Measurements from ENCODE around the gene EPN2. TPM values are rescaled to one million over a fixed set of nuclear protein-coding genes. Genes with fewer than 3 reads are reported as not detected.

The EPN2 gene
- total RNA-seq, 6 donors from 2014 or later = 26.3 to 64.5 (median 47.9) TPM

DNA sequence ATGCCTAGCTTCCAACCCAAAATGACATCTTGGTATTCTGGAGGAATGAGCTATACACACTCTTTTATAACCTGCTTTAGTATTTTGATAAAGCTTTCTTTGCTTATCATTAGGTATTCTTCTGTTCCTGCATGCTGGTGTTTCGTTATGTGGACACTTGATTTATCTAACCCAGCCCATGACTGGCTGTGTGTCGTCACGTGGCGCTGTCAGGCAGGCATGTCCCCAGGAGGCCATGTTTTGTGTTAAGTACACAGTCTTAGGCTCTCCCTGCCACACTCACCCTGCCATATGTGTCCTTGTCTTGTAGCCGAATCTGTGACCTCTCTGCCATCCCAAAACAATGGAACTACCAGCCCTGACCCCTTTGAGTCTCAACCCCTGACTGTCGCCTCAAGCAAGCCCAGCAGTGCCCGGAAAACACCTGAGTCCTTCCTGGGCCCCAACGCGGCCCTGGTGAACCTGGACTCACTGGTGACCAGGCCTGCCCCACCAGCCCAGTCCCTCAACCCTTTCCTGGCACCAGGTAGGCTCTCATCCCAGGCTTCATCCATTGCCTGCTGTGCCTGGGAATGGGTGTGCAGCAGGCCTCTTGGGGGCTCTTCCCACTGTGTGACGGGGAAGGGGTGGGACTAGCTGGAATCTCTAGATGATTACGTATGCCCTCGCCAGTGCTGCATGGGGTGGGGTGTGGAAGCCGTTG lies 94.5 kb downstream of the EPN2 start:
- Histone ChIP-seq H3K27ac (no peak overlapping the region), H3K9me3 (no peaks in the 10 kb centered on the region), H3K36me3 (peaks cover 0 to 33% (median 7%) of the 10 kb centered on the region in 4 donors), H3K27me3 (no peaks in the 10 kb centered on the region), H3K4me3 (no peak overlapping the region), H3K4me1 (peaks cover 0 to 2% (median 0%) of the 10 kb centered on the region in 4 donors)
- ATAC-seq (ENCODE audit: low FRiP score in 2 of 2) = no peak
- TF ChIP-seq POLR2AphosphoS5 (IDR thresholded peaks at IDR 0.05) = no peak
- TF ChIP-seq, protein P1, sequence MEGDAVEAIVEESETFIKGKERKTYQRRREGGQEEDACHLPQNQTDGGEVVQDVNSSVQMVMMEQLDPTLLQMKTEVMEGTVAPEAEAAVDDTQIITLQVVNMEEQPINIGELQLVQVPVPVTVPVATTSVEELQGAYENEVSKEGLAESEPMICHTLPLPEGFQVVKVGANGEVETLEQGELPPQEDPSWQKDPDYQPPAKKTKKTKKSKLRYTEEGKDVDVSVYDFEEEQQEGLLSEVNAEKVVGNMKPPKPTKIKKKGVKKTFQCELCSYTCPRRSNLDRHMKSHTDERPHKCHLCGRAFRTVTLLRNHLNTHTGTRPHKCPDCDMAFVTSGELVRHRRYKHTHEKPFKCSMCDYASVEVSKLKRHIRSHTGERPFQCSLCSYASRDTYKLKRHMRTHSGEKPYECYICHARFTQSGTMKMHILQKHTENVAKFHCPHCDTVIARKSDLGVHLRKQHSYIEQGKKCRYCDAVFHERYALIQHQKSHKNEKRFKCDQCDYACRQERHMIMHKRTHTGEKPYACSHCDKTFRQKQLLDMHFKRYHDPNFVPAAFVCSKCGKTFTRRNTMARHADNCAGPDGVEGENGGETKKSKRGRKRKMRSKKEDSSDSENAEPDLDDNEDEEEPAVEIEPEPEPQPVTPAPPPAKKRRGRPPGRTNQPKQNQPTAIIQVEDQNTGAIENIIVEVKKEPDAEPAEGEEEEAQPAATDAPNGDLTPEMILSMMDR (IDR thresholded peaks at IDR 0.05) = no peak
- TF ChIP-seq POLR2A (IDR thresholded peaks at IDR 0.05) = no peak
- no peak for TF ChIP-seq EP300 (IDR thresholded peaks at IDR 0.05)
- WGBS, 2 donors = 85 to 97% methylated on average over 10 to 13 of the region's 13 CpGs
- no peak for DNase-seq

DNA sequence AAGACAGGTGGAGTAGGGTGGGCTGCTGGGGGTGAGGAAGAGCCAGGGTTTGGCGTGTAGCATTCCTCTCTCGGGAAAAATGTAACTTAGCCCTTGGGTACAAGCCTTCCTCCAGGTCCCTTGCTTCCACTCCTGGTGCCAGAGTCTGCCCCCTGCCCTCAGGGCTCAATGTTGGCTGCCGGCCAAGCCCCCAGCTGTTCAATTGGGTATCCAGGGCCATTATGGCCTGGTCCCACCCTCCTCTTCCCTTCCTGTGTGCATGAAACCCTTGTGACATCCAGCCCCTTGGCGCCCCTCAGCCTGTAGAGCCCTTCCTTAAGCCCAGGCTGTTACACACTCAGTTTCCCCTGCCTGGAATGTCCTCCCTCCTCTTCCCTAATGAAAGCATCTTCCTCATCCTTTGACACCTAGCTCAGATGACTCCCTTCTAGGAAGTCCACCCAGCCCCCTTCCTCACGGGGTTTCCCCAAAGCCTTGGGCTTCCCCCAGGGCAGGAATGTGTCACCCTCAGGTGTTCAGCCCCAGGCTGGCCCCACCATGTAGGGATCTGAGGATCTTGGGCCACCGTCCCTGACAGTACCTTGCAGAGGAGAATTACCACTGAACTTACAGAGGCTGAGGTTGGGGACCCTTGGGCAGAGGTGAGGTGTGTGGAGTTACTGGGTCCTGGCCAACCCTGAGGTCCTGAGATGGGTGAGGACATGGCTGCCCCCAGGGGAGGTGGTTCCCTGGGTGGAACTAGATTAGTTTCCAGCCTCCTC lies 95.4 kb downstream of the EPN2 start:
- H3K36me3 ChIP-seq = peaks cover 0 to 33% (median 7%) of the 10 kb centered on the region in 4 donors
- ATAC-seq (ENCODE audit: low FRiP score in 2 of 2) (no peak), DNase-seq (peak in 1 of 2 donors; percentile 10)
- no peak overlapping the region for H3K4me3 ChIP-seq
- 81 to 93% methylated on average over 5 to 6 of the region's 6 CpGs for WGBS, 2 donors
- no peaks in the 10 kb centered on the region for H3K9me3 ChIP-seq
- H3K27ac ChIP-seq = no peak overlapping the region
- H3K27me3 ChIP-seq = no peaks in the 10 kb centered on the region
- TF ChIP-seq POLR2A (IDR thresholded peaks at IDR 0.05) (no peak), POLR2AphosphoS5 (IDR thresholded peaks at IDR 0.05) (no peak), EP300 (IDR thresholded peaks at IDR 0.05) (no peak)
- TF ChIP-seq, protein P1 (IDR thresholded peaks at IDR 0.05) = no peak
- peaks cover 0 to 10% (median 4%) of the 10 kb centered on the region in 4 donors for H3K4me1 ChIP-seq

DNA sequence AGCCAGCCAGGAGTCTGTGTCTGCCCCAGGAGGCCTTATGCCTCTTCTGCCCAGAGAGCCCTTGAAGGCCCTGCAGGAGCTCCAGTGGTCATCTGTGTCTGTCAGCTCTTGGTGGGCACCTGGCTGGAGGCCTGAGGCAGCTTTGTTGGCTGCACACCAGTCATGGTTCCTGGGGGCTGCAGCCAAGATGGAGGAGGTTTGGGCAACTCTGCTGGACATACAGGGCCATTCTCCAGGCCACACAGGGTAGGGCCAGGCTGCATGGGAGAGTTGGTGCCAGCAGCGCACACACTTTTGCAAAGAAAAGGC lies 95.9 kb downstream of the EPN2 start:
- DNase-seq = peak in 1 of 2 donors; percentile 18
- H3K27ac ChIP-seq = no peak overlapping the region
- H3K9me3 ChIP-seq = no peaks in the 10 kb centered on the region
- no peaks in the 10 kb centered on the region for H3K27me3 ChIP-seq
- 83 to 92% methylated on average over 1 of the region's 1 CpG for WGBS, 2 donors
- peaks cover 0 to 15% (median 10%) of the 10 kb centered on the region in 4 donors for H3K4me1 ChIP-seq
- H3K36me3 ChIP-seq = peaks cover 0 to 33% (median 7%) of the 10 kb centered on the region in 4 donors
- no peak for TF ChIP-seq POLR2A (IDR thresholded peaks at IDR 0.05)
- no peak for TF ChIP-seq EP300 (IDR thresholded peaks at IDR 0.05)
- no peak for TF ChIP-seq POLR2AphosphoS5 (IDR thresholded peaks at IDR 0.05)
- TF ChIP-seq, protein P1 (IDR thresholded peaks at IDR 0.05) = no peak
- no peak overlapping the region for H3K4me3 ChIP-seq
- no peak for ATAC-seq (ENCODE audit: low FRiP score in 2 of 2)

DNA sequence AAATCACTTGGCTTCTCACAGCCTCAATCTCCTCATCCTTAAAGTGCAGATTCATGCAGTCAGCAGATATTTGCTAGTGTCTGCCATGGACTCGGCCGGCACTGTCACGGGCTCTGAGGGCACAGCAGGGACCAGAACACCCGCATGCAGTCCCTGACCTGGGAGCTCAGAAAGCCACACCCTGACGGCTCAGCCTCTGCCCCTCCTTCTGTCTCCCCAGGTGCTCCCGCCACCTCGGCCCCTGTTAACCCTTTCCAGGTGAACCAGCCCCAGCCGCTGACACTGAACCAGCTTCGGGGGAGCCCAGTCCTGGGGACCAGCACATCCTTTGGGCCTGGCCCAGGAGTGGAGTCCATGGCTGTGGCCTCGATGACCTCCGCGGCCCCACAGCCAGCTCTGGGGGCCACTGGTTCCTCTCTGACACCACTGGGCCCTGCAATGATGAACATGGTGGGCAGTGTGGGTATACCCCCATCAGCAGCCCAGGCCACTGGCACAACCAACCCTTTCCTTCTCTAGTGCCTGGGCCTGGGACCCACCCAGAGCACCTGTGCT lies 96.6 kb downstream of the EPN2 start:
- peaks cover 0 to 18% (median 11%) of the 10 kb centered on the region in 4 donors for H3K4me1 ChIP-seq
- TF ChIP-seq, protein P1 (IDR thresholded peaks at IDR 0.05) = no peak
- TF ChIP-seq EP300 (IDR thresholded peaks at IDR 0.05) (no peak), POLR2AphosphoS5 (IDR thresholded peaks at IDR 0.05) (no peak), POLR2A (IDR thresholded peaks at IDR 0.05) (no peak)
- DNase-seq (peak in 1 of 2 donors; percentile 14), ATAC-seq (ENCODE audit: low FRiP score in 2 of 2) (no peak)
- no peak overlapping the region for H3K27ac ChIP-seq
- H3K9me3 ChIP-seq = no peaks in the 10 kb centered on the region
- H3K36me3 ChIP-seq = peaks cover 0 to 28% (median 5%) of the 10 kb centered on the region in 4 donors
- no peaks in the 10 kb centered on the region for H3K27me3 ChIP-seq
- 91 to 94% methylated on average over 8 to 10 of the region's 12 CpGs for WGBS, 2 donors
- no peak overlapping the region for H3K4me3 ChIP-seq
